ENCODE data around the gene KCNJ15.

DNA sequence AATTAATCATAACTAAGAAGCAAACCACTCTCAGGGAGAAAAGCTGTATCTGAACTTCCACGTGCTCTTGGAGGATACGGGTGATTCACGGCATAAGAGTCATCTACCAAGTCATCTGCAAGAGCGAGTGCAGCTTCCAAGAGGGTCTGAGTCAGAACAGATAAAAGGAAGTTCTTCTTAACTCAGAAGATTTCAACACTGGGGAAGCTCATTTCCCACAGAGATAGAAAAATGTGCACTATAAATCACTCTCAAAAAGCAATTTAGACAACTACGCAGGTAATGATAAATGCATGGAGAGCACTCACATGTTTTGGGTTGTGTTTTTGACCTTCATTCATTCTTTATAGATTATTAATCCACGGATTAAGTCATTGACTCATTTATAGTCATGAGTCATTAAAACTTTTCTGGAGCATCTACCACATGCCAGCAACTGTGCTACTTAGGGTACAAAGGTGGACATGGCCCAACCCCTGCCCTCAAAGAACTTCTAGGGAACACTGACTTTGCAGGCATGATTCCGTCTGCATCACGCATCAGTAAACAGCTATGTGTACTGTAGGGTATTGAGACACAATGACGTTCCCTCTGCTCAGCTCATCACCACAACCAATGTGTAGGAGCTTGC lies 20.8 kb downstream of the KCNJ15 start:
- TF ChIP-seq, protein P1, sequence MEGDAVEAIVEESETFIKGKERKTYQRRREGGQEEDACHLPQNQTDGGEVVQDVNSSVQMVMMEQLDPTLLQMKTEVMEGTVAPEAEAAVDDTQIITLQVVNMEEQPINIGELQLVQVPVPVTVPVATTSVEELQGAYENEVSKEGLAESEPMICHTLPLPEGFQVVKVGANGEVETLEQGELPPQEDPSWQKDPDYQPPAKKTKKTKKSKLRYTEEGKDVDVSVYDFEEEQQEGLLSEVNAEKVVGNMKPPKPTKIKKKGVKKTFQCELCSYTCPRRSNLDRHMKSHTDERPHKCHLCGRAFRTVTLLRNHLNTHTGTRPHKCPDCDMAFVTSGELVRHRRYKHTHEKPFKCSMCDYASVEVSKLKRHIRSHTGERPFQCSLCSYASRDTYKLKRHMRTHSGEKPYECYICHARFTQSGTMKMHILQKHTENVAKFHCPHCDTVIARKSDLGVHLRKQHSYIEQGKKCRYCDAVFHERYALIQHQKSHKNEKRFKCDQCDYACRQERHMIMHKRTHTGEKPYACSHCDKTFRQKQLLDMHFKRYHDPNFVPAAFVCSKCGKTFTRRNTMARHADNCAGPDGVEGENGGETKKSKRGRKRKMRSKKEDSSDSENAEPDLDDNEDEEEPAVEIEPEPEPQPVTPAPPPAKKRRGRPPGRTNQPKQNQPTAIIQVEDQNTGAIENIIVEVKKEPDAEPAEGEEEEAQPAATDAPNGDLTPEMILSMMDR (IDR thresholded peaks at IDR 0.05): no peak
- no peak for TF ChIP-seq POLR2AphosphoS5 (IDR thresholded peaks at IDR 0.05)
- no peak for TF ChIP-seq EP300 (IDR thresholded peaks at IDR 0.05)
